ENCODE results near the gene LBR. TPM values are rescaled to one million over a fixed set of nuclear protein-coding genes. Genes with fewer than 3 reads are reported as not detected.

LBR gene
- total and polyA plus RNA-seq, 11 donors = 4.3 to 37.8 (median 8.2) TPM

DNA sequence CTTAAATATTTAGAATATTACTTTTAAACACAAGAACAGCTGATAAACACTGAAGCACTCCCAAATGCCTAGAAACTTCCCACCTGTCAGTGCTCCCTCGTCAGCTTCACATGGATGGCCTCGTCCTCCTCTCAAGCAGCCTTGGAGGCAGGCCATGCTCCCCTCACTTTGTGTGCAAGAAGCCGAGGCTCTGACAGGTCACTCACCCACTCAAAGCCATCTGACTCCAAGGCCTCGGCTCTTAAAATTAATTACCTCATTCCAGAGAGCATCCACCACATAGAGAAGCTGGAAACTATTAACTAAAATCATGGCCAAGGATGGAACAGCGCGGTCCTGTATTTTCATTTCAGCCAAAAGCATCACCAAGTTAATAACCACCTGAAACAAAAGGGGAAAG, 17.8 kb downstream of the LBR start:
- Histone ChIP-seq H3K27me3 (no peaks in the 10 kb centered on the region), H3K9me3 (no peaks in the 10 kb centered on the region), H3K4me1 (no peaks in the 10 kb centered on the region), H3K27ac (no peak overlapping the region), H3K36me3 (peaks cover 0 to 100% (median 81%) of the 10 kb centered on the region in 9 donors), H3K4me3 (no peak overlapping the region)
- intact Hi-C loops (cut with DNase I) = no loop called here
- TF ChIP-seq, protein P1, sequence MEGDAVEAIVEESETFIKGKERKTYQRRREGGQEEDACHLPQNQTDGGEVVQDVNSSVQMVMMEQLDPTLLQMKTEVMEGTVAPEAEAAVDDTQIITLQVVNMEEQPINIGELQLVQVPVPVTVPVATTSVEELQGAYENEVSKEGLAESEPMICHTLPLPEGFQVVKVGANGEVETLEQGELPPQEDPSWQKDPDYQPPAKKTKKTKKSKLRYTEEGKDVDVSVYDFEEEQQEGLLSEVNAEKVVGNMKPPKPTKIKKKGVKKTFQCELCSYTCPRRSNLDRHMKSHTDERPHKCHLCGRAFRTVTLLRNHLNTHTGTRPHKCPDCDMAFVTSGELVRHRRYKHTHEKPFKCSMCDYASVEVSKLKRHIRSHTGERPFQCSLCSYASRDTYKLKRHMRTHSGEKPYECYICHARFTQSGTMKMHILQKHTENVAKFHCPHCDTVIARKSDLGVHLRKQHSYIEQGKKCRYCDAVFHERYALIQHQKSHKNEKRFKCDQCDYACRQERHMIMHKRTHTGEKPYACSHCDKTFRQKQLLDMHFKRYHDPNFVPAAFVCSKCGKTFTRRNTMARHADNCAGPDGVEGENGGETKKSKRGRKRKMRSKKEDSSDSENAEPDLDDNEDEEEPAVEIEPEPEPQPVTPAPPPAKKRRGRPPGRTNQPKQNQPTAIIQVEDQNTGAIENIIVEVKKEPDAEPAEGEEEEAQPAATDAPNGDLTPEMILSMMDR (IDR thresholded peaks at IDR 0.05) = no peak
- TF ChIP-seq POLR2A (IDR thresholded peaks at IDR 0.05) = no peak
- 82 to 93% (median 85%) methylated on average over 6 of the region's 6 CpGs for WGBS, 4 donors
- ATAC-seq (no peak), DNase-seq (no peak)

DNA sequence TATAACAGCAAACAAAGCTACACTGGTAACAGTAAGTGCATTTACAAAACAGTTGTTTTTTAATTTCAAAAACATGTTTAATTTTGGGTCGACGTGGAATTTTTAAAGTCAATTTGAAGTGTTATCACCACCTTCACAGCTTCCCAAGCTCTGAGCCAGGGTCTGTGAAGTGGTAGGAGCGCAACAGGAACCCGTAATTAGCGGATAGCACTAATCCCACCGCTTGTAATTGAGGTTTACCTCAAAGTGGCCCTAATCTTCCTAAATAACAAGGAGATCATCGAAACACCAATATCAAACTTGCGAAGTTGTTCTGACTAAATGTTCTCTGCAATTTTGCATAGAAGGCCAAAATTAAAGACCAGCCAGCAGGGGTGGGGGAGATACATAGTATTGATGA, 18.8 kb downstream of the LBR start:
- Histone ChIP-seq H3K4me3 (no peak overlapping the region), H3K27me3 (no peaks in the 10 kb centered on the region), H3K36me3 (peaks cover 0 to 100% (median 80%) of the 10 kb centered on the region in 9 donors), H3K9me3 (no peaks in the 10 kb centered on the region), H3K27ac (no peak overlapping the region), H3K4me1 (no peaks in the 10 kb centered on the region)
- TF ChIP-seq, protein P1 (IDR thresholded peaks at IDR 0.05) = no peak
- no peak for TF ChIP-seq POLR2A (IDR thresholded peaks at IDR 0.05)
- intact Hi-C loops (cut with DNase I) = no loop called here
- 87 to 91% (median 88%) methylated on average over 8 of the region's 8 CpGs for WGBS, 4 donors
- no peak for ATAC-seq
- no peak for DNase-seq

DNA sequence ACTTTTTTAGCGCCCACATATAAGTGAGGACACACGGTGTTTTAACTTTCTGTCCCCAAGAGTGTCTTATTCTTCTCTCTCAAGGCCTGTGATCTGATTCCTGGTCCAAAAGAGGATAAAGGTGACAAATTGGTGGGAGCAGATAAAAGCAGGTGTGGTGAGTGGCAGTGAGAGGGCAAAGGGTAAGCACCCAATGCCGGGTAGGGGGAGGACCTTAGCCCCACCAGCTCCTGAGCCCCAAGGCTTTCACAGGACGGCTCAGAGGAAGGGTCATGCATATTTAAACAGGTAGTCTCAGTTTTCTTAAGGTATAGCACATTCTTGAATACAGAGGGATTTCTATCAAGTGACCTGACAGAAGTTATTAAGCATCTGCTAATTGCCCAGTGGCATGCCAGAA, 19.6 kb downstream of the LBR start:
- TF ChIP-seq POLR2A (IDR thresholded peaks at IDR 0.05) = no peak
- TF ChIP-seq, protein P1 (IDR thresholded peaks at IDR 0.05) = no peak
- WGBS, 4 donors = 86 to 93% (median 91%) methylated on average over 4 of the region's 4 CpGs
- Histone ChIP-seq H3K36me3 (peaks cover 0 to 98% (median 78%) of the 10 kb centered on the region in 9 donors), H3K27ac (no peak overlapping the region), H3K27me3 (no peaks in the 10 kb centered on the region), H3K4me1 (no peaks in the 10 kb centered on the region), H3K9me3 (no peaks in the 10 kb centered on the region), H3K4me3 (no peak overlapping the region)
- DNase-seq (no peak), ATAC-seq (no peak)
- intact Hi-C loops (cut with DNase I) = no loop called here

DNA sequence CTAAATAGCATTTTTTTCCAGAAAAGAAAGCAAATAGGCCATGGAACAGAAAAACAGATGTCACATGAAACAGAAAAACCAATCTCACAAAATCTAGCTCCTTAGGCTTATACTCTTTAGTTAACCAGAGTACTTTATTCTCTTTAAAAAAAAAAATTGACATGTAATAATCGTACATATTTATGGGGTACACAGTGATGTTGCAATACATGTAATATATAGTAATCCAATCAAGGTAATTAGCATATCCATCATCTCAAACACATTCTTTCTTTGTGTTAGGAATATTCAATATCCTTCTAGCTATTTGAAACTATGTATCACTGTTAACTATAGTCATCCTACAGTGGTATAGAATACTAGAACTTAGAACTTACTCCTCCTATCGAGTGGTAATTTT, 20.1 kb downstream of the LBR start:
- Histone ChIP-seq H3K27ac (no peak overlapping the region), H3K4me1 (no peaks in the 10 kb centered on the region), H3K36me3 (peaks cover 0 to 98% (median 78%) of the 10 kb centered on the region in 9 donors), H3K9me3 (no peaks in the 10 kb centered on the region), H3K4me3 (no peak overlapping the region), H3K27me3 (no peaks in the 10 kb centered on the region)
- TF ChIP-seq, protein P1 (IDR thresholded peaks at IDR 0.05) = no peak
- TF ChIP-seq POLR2A (IDR thresholded peaks at IDR 0.05) = no peak
- DNase-seq (no peak), ATAC-seq (no peak)
- 95 to 99% (median 97%) methylated on average over 2 of the region's 2 CpGs for WGBS, 4 donors
- intact Hi-C loops (cut with DNase I) = no loop called here

Measured in heart left ventricle (tissue), 16 donors.